HG03378 (cell line): ENCODE measurements around the gene C9orf40.

Experiments used
- ATAC-seq: cut with Tn5 transposase; IDR thresholded peaks from one replicate; pipeline ENCODE4 v1.9.1; 2021; ENCODE audit warnings: mild to moderate bottlenecking, moderate library complexity; ENCODE audit not compliant: unreplicated experiment

Gene C9orf40, protein sequence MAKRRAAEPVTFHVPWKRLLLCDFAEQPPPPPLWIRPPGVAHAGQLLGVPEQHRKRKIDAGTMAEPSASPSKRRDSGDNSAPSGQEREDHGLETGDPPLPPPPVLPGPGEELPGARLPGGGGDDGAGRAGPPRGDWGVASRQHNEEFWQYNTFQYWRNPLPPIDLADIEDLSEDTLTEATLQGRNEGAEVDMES

DNA sequence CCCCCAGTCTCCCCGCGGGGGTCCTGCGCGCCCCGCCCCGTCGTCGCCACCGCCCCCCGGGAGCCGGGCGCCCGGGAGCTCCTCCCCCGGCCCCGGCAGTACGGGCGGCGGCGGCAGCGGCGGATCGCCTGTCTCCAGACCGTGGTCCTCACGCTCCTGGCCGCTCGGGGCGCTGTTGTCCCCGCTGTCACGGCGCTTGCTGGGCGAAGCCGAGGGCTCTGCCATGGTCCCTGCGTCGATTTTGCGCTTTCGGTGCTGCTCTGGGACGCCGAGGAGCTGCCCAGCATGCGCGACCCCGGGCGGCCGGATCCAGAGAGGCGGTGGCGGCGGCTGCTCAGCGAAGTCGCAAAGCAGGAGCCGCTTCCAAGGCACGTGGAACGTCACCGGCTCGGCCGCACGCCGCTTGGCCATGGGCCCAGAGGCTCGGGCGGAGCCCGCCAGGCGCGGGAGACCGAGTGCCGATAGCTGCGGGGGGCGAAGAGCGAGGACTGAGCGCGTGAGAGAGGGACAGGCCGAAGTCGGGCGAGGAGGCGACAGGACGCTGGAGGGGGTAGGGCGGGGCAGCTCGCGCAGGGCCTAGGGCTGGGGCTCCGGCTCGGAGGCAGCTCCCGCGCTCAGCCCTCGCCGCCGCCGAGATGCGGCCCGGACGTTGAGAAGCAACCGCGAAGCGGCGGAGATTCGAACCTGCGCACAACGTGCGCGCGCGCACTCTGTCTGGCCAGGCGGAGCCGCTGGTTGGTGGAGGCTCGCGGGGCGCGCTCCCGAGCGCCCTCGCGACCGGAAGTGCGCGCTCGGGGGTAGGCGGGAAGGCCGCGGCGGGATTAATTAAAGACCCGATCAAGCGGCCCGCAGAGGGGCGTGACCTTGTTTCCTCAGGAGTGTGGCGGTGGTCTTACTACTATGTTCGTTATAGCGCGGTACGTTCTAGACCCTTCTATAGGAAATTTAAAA, at the start of gene C9orf40:
TSS of gene C9orf40 (minus strand) at position 712 of the 951 bp plus-strand sequence. CDS start at position 411, 301 bp downstream.
- ATAC-seq = peak; percentile 77

DNA sequence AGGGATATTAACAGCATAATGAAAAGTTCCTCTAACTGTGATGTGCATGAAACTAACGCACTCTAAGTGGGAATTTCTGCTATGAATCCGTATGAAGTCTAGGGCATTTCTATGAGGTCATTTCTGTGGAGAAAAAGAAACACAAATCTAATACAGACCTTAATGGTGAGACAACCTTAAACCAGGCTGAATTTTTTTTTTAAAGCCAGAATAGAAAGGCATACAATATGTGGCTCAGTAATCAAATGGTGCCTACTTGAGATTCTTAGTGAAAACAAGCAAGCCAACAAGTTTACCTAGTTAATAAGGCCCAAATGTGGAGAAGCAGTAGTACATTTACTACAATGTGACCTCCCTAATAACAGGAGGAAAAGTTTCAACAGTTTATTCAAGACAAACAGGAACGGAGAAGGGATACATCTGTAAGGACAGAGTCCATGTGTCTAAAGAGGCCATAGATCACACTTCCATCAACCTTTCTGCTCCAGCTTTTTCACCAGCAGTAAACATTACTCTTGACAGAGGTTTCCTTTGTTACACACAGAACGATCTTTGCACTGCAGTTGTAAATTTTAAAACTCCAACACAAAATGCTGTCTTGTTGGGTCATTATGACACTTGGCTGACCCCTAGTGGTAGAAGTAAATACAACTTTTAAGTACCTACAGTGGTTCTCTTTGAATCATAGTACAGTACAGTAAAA, 49.2 kb upstream of the C9orf40 start:
- ATAC-seq = peak; percentile 94

DNA sequence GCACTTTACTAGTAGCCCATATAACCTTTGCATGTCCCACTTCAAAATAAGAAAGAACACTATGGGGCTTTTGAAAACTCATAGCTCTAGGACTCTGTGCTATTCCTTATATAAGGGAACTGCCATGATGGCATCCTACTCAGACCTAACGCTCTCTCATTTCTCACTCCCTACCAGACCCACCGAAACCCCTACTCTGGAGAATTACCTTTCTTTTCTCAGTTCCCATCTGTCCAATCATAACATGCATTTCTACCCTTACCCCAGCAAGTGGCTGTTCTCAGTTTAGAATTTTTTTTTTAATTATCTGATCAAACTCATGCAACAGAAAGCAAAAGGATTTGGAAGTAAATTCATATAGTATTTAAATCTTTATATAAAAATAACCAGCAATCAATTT, 48.1 kb upstream of the C9orf40 start:
- ATAC-seq = peak; percentile 70

DNA sequence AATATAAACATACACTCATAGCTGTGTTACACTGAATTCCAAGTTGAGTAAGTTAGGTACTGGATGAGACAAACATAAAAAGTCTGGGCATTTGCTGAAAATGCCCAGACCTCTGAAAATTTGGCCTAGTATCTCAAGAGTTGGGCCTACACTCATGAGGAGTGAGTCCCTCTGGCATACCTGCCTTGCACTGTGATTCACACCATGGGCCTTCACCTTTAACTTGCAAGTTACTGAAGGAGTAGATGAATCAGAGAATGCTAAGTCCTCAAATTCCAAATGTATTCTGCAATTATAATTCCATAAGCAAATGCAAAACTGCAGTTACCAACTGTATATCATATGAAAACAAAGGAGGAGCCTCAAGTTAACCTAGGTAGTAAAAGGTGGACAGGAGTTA, 32.3 kb upstream of the C9orf40 start:
- no peak for ATAC-seq

DNA sequence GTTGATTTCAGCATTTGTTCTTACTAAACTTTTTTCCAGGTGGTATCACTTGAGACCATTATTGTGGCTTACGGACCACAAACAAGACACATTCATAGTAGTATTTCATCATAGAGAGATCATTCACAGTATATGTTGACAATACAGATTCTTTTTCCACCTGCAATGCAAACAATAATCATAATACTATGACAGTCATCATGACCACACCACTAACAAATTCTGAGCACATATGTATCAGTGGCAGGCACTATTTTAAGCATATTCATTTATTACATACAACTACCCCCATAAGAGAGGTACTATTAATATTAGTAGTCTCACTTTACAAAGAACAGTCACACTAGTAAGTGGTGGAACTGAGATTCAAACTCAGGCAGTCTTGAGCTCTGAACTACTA, 31.0 kb upstream of the C9orf40 start:
- ATAC-seq = no peak

DNA sequence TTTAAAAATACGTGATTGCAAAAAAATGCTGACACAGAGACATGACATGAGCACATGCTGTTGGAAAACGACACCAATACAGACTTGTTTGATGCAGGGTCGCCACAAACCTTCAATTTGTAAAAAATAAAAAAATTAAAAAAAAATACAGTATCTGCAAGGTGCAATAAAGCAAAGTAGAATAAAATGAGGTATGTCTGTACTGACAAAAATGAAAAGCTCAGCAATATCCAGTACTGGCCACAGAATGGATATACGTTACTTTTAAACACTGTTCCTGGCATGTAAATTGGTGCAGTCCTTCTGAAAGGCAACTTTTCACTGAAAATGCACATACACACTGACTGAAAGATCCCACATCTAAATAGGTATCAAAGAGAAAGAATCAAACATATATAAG, 27.1 kb upstream of the C9orf40 start:
- no peak for ATAC-seq

DNA sequence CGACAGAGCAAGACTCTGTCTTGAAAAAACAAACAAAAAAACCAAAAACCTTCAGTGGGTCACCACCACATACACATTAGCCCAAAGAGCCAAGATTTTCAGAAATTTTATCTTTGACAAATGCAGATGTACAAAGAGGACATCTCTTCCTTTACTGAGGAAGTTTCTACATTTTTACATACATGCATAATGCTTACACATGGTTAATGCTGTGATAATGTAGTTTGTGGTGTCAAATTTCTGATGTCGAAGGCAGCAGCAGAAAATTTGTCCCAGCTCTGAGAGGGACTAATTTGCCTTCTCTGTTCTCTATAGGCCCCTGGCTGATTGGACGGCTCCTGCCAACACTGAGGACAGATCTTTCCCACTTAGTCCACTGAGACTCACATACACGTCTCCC, 24.6 kb upstream of the C9orf40 start:
- ATAC-seq = no peak

DNA sequence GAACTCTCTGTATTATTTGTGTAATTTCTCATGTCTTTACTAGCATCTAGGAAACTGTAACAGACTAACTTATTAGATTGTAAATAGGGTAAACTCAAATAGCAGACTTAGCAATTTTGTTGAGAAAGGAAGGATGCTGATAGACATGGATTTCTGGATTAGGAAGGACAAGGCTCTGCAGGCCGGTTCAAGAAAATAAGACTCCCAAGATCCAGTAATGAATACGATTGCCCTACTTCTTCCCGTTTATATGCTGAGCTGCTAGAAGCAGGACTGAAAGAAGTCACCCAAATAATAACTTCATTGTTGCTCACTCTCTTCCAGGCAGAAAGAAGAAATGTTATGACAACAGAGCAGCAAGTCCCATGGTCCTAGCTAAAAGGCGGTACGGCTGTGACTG, 22.8 kb upstream of the C9orf40 start:
- no peak for ATAC-seq

DNA sequence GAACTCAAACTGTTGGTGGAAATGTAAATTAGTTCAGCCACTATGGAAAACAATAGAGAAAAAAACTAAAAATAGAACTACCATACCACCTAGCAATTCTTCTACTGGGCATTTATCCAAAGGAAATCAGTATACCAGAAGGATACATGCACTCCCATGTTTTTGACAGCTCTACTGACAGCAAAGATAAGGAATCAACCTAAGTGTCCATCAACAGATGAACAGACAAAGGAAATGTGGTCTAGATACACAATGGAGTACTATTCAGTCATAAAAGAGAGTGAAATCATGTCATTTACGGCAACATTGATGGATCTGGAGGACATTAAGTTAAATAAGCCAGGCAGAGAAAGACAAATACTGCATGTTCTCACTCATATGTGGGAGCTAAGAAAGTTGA, 21.8 kb upstream of the C9orf40 start:
- no peak for ATAC-seq

DNA sequence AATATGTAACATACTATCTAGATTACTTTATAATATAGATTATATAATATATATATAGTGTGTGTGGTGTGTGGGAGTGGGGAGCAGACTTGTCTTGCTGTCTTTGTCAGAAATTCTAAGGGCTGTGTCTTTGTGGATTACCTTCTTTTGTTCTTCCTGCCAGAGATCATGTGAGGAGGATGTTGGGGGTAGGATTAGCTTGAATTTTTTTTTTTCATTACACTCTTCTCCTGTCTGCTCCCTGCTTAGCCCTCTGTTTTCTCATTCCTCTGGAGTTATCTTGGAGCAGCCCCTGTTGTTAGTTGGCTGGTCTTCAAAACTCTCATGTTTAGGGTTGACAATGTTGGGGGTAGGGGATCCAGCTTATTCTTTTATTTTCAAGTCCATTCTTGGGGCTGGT, 21.0 kb upstream of the C9orf40 start:
- no peak for ATAC-seq

DNA sequence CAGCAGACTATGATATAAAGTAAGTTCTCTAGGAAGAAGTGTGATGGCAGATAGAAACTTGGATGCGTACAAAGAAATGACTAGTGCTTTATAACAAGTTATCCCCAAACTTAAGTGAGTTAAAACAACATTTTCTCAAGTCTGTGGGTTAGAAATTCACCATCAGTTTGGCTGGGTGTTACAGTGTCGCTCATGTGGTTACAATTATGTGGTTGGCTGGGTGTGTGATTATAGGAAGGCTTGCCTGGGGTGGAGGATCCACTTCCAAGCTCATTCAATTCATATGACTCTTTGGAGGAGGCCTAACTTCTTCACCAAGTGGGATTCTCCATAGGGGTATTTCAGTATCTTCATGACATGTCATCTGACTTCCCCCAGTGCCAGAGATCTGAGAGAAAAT, 10.3 kb upstream of the C9orf40 start:
- no peak for ATAC-seq

DNA sequence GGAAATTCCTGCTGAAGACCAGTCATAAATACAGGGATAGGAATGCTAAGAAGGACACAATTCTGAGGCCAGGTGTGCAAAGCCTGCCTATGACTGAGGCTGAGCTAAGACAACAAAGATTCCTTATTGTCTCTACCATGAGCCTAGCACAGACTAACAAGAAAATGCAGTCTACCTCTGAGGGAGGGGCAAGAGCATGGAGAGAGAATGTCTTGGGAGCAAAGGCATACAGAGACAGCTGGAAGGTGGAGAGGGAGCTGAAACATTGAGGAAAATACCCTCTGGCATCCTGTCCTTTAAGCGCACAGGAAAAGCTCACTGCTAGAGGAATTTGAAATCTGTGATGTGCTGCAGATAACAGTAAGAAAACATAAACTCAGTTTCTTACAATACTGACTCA, 8.8 kb upstream of the C9orf40 start:
- ATAC-seq = no peak

DNA sequence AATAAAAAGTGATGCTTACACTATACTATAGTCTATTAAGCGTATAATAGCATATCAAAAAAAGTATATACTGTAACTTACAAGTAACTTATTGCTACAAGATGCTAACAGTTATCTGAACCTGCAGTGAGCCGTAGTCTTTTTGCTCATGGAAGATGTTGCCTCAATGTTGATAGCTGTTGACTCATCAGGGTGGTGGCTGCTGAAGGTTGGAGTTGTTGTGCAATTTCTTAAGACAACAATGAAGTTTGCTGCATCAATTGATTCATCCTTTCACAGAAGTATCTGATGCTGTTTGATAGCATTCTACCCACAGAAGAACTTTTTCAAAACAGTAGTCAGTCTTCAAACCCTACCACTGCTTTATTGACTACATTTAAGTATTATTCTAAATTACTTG, 7.8 kb upstream of the C9orf40 start:
- no peak for ATAC-seq

DNA sequence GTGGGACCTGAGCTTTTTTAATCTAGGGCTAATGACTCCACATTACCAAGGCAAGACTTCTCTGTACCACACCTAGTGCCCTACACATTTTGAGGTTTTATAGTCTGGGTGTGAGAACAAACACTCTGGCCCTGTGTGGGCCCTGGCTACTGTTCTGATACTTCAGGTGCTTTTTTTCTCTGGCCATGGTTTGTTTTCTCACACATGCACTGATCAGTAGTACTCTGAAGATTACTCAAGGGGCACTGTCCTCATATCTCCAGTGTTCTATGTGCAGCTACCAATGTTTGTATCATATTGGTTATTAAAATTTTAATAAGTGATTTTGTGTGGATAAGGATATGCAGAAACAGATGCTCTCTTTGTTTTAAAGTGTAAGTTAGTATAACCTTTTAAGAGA, 5.9 kb upstream of the C9orf40 start:
- peak; percentile 51 for ATAC-seq

DNA sequence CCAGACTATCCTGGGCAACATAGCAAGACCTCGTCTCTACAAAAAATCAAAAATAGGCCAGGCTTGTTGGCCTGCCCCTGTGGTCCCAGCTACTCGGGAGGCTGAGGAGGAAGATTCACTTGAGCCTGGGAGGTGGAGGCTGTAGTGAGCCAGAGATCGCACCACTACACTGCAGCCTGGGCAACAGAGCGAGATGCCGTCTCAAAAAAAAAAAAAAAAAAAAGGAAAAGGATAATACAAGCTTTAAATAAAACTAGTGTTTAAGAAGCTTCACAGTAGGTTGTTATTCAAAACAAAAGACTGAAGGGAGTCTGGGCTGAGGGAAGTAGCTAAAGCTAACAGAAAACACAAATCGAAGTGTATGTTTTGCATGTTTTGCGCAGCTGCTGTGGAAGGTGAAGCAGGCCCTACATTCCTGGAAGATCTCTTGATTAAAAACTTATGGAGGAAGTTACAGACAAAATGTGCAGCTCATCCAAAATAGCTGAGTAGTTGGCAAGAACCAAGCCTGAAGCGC, 581 bp upstream of the C9orf40 start:
- ATAC-seq = peak; percentile 5

DNA sequence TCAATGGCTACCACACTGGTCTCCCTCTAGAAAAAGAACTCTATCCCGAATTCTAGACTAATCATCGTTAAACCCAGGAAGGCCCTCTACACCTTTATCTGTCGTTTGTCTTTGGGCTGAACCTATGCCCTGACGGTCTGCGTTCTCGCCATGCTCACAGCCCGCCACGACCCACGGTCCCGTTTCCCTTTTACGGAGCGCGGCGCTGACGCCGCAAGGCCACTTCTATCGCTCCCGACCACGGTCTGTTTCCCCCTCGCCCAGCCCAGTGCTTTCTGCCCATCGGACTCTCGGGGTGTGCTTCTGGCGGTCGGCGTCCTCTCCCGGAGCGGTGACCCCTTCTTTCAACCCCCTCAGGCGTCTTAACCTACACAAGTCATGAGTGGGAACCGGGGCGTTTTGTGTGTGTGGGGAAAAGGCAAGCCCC, 974 bp downstream of the C9orf40 start:
- peak; percentile 27 for ATAC-seq

DNA sequence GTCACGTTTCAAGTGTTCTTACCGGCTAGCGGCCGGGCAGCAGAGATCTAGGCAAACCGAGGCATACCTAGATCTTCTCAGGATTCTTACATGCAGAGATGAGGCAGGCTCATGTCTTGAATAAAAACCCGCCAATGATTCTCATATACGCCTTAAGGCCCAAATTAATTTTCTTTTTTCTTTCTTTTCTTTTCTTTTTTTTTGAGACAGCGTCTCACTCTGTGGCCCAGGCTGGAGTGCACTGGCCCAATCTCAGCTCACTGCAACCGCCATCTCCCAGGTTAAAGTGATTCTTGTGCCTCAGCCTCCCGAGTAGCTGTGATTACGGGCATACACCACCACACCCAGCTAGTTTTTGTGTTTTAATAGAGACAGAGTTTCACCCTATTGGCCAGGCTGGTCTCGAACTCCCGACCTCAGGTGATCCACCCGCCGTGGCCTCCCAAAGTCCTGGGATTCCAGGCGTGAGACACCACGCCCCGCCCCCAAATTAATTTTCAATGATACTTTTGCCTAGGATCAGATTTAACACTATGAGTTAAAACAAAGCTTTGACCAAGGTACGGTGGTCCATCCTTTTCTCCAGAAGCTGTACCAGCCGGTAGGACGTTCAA, 1.5 kb downstream of the C9orf40 start:
- ATAC-seq = peak; percentile 2

DNA sequence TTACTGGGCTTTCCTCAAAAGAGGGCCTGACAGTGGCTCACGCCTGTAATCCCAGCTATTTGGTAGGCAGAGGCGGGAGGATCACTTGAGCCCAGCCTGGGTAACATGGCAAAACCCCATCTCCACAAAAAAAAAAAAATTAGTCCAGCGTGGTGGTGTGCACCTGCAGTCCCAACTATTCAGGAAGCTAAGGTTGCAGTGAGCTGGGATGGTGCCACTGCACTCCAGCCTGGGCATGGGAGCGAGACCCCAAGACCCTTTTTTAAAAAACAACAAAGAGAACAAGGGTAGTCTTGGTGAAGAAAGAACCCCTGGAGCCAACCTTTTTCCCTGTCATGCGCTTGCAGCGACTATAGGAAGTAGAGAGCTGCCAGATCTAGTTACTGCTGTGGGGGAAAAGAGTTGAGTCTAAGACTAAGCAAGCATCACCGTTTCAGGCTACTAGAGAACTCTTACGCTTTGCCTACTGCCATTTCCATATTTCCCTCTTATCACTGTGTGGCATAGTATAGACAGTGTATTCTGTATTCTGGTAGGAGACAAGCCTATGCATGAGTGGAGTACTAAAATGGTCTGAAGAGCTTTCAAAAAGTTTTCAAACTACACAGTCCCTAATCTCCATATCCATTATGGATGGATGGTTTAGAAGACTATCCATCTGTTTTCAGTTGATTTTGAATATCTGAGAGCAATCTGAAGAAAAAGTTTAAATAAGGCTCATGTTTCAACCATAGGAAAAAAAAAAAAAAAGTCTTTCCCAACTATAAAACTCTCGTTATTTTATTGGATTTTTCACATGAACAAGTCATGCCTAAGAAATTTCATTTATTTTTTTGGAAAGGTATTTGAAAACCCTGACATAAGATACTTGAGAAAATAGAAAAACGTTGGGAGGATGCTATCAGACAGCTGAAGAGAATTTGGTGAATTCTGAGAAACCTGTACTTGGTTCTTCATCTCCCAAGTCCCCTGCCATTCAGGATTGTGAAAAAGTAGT, 2.6 kb downstream of the C9orf40 start:
- ATAC-seq = no peak

DNA sequence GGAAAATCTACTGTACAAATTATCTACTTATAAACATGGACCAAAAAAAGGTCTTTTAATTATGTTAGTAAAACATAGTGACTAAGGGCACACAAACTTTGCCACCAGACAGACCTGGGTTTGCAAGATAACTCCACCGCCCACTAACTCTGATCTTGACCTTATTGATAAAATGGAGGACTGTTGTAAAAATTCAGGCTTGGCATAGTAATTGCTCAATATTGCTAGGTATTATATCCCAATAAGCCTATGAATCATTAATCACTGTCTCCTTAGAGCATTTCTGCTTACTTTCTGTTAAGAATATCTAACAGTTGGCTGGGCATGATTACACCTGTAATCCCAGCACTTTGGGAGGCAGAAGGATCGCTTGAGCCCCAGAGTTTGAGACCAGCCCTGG, 3.8 kb downstream of the C9orf40 start:
- ATAC-seq = no peak

DNA sequence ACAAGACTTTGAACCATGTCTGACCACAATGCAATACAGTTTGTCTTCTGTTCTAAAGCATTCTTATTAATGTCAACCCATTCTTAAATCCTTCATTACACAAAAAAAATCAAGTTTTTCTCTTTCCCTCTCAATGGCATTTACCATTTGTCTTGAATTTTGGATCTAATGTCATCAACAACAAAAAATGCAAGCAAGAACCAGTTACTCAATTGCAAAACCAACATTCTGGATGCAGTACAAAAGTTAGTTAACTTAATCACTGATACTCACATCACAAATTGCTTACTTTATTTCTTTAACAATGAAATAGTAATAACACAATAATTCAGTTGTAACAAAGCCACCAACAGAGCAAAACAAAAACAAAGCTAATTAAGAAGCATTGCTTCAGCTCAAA, 6.0 kb downstream of the C9orf40 start:
- ATAC-seq = no peak
